ENCODE measurements around the gene LSM14A. TPM values are rescaled to one million over a fixed set of nuclear protein-coding genes. Genes with fewer than 3 reads are reported as not detected.

The LSM14A gene
- total RNA-seq, 4 donors from 2014 or later, result 68.4 to 117 (median 98.1) TPM

DNA sequence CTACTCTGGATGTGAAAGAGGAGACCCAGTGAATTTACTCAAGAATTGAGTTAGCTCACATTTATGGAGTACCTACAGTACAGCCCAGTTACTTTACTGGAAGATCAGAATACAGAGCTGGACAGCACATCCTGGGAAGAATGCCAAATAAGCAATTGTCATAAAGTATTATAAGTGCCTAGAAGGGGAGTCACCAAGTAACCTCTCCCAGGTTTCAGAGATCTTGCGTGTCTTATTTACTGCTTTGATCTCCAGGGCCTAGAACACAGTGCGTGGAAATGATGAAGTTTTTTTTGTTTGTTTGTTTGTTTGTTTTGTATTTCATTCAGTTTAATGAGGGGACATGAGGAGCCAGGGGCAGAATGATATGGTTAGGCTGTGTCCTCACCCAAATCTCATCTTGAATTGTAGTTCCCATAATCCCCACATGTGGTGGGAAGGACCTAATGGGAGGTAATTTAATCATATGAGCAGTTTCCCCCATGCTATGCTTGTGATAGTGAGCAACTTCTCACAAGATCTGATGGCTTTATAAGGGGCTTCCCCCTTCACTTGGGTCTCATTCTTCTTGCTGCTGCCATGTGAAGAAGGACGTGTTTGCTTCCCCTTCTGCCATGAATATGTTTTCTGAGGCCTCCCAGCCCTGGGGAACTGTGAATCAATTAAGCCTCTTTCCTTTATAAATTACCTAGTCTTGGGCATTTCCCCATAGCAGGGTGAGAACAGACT lies 87.2 kb downstream of the LSM14A start:
- Histone ChIP-seq H3K27ac (no peak overlapping the region), H3K27me3 (no peaks in the 10 kb centered on the region), H3K4me3 (no peak overlapping the region), H3K36me3 (no peaks in the 10 kb centered on the region), H3K4me1 (peaks cover 0 to 49% (median 16%) of the 10 kb centered on the region in 4 donors), H3K9me3 (no peaks in the 10 kb centered on the region)
- DNase-seq (ENCODE audit: low spot score in 2 of 2), result no peak
- 69 to 77% methylated on average over 3 of the region's 3 CpGs for WGBS, 2 donors
- no peak for TF ChIP-seq EP300 (IDR thresholded peaks at IDR 0.05)
- TF ChIP-seq POLR2A (IDR thresholded peaks at IDR 0.05), result no peak
- TF ChIP-seq, protein P1, sequence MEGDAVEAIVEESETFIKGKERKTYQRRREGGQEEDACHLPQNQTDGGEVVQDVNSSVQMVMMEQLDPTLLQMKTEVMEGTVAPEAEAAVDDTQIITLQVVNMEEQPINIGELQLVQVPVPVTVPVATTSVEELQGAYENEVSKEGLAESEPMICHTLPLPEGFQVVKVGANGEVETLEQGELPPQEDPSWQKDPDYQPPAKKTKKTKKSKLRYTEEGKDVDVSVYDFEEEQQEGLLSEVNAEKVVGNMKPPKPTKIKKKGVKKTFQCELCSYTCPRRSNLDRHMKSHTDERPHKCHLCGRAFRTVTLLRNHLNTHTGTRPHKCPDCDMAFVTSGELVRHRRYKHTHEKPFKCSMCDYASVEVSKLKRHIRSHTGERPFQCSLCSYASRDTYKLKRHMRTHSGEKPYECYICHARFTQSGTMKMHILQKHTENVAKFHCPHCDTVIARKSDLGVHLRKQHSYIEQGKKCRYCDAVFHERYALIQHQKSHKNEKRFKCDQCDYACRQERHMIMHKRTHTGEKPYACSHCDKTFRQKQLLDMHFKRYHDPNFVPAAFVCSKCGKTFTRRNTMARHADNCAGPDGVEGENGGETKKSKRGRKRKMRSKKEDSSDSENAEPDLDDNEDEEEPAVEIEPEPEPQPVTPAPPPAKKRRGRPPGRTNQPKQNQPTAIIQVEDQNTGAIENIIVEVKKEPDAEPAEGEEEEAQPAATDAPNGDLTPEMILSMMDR (IDR thresholded peaks at IDR 0.05), result no peak

DNA sequence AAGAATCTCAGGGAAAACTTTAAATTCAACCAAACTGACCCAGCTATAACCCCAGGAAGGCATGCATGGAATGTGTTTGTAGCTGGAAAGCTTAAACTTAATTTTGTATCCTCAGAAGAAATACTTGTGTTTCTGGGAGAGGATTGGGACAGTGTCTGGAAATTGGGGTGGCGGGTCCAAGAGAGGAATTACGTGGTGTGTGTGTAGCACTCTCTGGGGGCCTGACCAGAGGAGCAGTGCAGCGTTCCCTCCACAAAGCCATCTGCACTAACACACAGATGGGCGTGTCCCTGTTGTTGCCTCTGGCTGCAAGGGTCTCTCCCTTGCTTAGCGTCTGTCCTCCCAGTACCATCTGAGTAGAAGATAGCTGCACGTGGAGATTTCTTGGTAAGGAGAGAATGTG lies 88.5 kb downstream of the LSM14A start:
- no peak overlapping the region for H3K4me3 ChIP-seq
- no peaks in the 10 kb centered on the region for H3K9me3 ChIP-seq
- TF ChIP-seq EP300 (IDR thresholded peaks at IDR 0.05) (no peak), POLR2A (IDR thresholded peaks at IDR 0.05) (no peak)
- TF ChIP-seq, protein P1 (IDR thresholded peaks at IDR 0.05), result no peak
- no peak for DNase-seq (ENCODE audit: low spot score in 2 of 2)
- peaks cover 0 to 49% (median 15%) of the 10 kb centered on the region in 4 donors for H3K4me1 ChIP-seq
- peaks cover 0 to 3% (median 0%) of the 10 kb centered on the region in 3 donors for H3K36me3 ChIP-seq
- 13 to 23% methylated on average over 6 of the region's 6 CpGs for WGBS, 2 donors
- no peaks in the 10 kb centered on the region for H3K27me3 ChIP-seq
- H3K27ac ChIP-seq, result no peak overlapping the region

DNA sequence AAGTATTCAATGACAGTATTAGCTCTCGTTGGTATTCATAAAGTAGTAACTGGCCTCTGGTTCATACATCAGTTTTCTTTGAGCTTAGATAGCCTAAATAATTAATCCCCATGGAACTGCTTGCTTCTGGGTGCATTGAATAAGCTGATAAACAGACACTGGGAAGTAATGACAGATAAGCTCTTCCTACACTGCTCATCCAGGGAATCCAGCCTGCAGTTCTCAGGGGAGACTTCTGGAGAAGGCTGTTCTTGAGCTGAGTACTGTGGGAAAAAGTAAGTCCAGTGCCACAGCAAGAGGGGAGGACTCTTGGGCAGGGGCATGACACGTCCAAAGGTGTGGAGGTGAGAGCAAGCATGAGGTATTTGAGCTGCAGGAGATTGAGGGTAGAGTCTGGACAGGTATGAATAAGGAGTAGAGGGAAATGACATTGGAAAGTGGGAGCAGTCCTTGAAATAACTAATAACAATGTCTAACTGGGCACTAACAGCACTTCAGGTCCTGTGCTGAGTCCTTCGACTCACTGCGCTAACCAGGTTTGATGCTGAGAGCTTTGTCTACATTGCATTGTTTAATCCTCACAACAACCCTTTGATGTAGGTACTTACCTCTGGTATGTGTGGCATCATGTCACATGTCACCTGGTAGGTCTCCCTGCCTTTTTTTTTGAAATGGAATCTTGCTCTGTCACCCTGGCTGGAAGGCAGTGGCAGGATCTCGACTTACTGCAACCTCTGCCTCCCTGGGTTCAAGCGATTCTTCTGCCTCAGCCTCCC lies 89.2 kb downstream of the LSM14A start:
- DNase-seq (ENCODE audit: low spot score in 2 of 2), result no peak
- Histone ChIP-seq H3K27ac (no peak overlapping the region), H3K4me1 (peaks cover 0 to 44% (median 12%) of the 10 kb centered on the region in 4 donors), H3K4me3 (no peak overlapping the region), H3K36me3 (peaks cover 0 to 7% (median 0%) of the 10 kb centered on the region in 3 donors), H3K27me3 (no peaks in the 10 kb centered on the region), H3K9me3 (no peaks in the 10 kb centered on the region)
- TF ChIP-seq, protein P1 (IDR thresholded peaks at IDR 0.05), result no peak
- no peak for TF ChIP-seq EP300 (IDR thresholded peaks at IDR 0.05)
- TF ChIP-seq POLR2A (IDR thresholded peaks at IDR 0.05), result no peak
- WGBS, 2 donors, result 78 to 80% methylated on average over 6 of the region's 6 CpGs

DNA sequence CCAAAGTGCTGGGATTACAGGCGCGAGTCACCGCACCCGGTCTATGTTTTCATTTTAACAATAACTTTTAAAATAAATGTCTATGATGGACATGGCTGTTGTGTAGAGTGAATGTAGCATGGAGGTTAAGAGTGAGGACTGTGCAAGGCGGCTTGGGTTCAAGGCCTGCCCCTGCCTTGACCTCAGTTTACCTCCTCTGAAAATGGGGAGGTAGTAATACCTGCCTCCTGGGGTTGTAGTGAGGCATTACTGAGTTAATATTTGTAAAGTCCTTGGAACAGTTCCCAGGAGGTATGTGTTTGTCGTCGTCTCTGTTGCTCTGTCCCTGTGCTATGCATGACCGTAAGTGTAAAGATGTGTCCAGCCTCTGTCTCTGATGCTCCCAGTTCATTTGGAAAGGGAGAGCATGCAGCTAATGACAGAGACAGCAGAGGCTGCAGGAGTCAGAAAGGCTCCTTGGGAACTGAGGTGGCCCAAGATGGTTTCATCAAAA lies 91.5 kb downstream of the LSM14A start:
- WGBS, 2 donors, result 87 to 88% methylated on average over 8 of the region's 8 CpGs
- peaks cover 0 to 40% (median 12%) of the 10 kb centered on the region in 4 donors for H3K4me1 ChIP-seq
- no peak for DNase-seq (ENCODE audit: low spot score in 2 of 2)
- H3K4me3 ChIP-seq, result no peak overlapping the region
- H3K27ac ChIP-seq, result no peak overlapping the region
- H3K36me3 ChIP-seq, result peaks cover 0 to 7% (median 0%) of the 10 kb centered on the region in 3 donors
- no peaks in the 10 kb centered on the region for H3K27me3 ChIP-seq
- TF ChIP-seq, protein P1 (IDR thresholded peaks at IDR 0.05), result no peak
- TF ChIP-seq POLR2A (IDR thresholded peaks at IDR 0.05) (no peak), EP300 (IDR thresholded peaks at IDR 0.05) (no peak)
- H3K9me3 ChIP-seq, result no peaks in the 10 kb centered on the region
